Astrocyte of the spinal cord (primary cell): ENCODE measurements around the gene AHDC1.

Experiments
- DNase-seq: peaks from one replicate; pipeline ENCODE4 v3.0.0; 2011; ENCODE audit warnings: low read depth, low spot score
- H3K4me3 ChIP-seq: 2 replicates; pipeline ENCODE4 v1.5.1; 2011; ENCODE audit warnings: low read depth, mild to moderate bottlenecking, low read length, moderate library complexity
- CTCF ChIP-seq: IDR thresholded peaks from 2 replicates; pipeline ENCODE4 v1.5.1; 2012; ENCODE audit warnings: low read depth, mild to moderate bottlenecking, low read length, inconsistent platforms
- in situ Hi-C: cut with HindIII; loops from 2 replicates; pipeline ENCODE4 v1.10.0; 2017; ENCODE audit warnings: low sequenced_read_pairs

Gene AHDC1

GRCh38 chr1:27612718-27613117 lies 8.8 kb upstream of the AHDC1 start:
- TF ChIP-seq CTCF, result no peak
- no peak for DNase-seq
- H3K4me3 ChIP-seq, result no peak overlapping the region
- in situ Hi-C loops, result no loop called here

- in situ Hi-C loops, result no loop called here
- no peak overlapping the region for H3K4me3 ChIP-seq
- no peak for TF ChIP-seq CTCF
- no peak for DNase-seq
These were observed 7.5 kb upstream of the AHDC1 start for GRCh38 chr1:27611450-27611849.

GRCh38 chr1:27609618-27610240 lies 5.8 kb upstream of the AHDC1 start:
- no peak for DNase-seq
- no peak for TF ChIP-seq CTCF
- no peak overlapping the region for H3K4me3 ChIP-seq
- in situ Hi-C loops, result no loop called here

- H3K4me3 ChIP-seq, result no peak overlapping the region
- no peak for TF ChIP-seq CTCF
- in situ Hi-C loops, result no loop called here
- DNase-seq, result no peak
These were observed 5.2 kb upstream of the AHDC1 start for GRCh38 chr1:27609210-27609555.

- in situ Hi-C loops, result no loop called here
- no peak overlapping the region for H3K4me3 ChIP-seq
- DNase-seq, result peak; percentile 61
- TF ChIP-seq CTCF, result no peak
These were observed 3.4 kb upstream of the AHDC1 start for GRCh38 chr1:27607239-27607804.

GRCh38 chr1:27606708-27607238 lies 2.8 kb upstream of the AHDC1 start:
- in situ Hi-C loops, result no loop called here
- no peak overlapping the region for H3K4me3 ChIP-seq
- TF ChIP-seq CTCF, result no peak
- no peak for DNase-seq
